HFFc6 (cell line): ENCODE results near the gene FKBP9. TPM values are rescaled to one million over a fixed set of nuclear protein-coding genes. Genes with fewer than 3 reads are reported as not detected.
A peak's percentile ranks its signal among the peaks of the same experiment; 100 is the strongest.

Experiments
- DNase-seq: peaks from one replicate; pipeline ENCODE4 v3.0.0-alpha.2; 2018
- H3K27ac Mint-ChIP-seq: 2 replicates; pipeline ENCODE4 v1.8.0; 2020; ENCODE audit warnings: mild to moderate bottlenecking, mixed read lengths
- H3K27me3 Mint-ChIP-seq: 2 replicates; pipeline ENCODE4 v1.8.0; 2021; ENCODE audit warnings: mild to moderate bottlenecking, moderate library complexity, mixed read lengths; ENCODE audit not compliant: insufficient read depth
- H3K36me3 Mint-ChIP-seq: 2 replicates; pipeline ENCODE4 v1.8.0; 2021; ENCODE audit warnings: low read depth, mixed read lengths
- H3K4me1 Mint-ChIP-seq: 2 replicates; pipeline ENCODE4 v1.8.0; 2020; ENCODE audit warnings: low read depth, mixed read lengths
- H3K4me3 Mint-ChIP-seq: 2 replicates; pipeline ENCODE4 v1.8.0; 2020; ENCODE audit warnings: mild to moderate bottlenecking, moderate library complexity, mixed read lengths
- H3K9me3 Mint-ChIP-seq: 2 replicates; pipeline ENCODE4 v1.8.0; 2020; ENCODE audit warnings: mild to moderate bottlenecking, mixed read lengths
- total RNA-seq, 6 experiments: library from RNA; stranded (reverse); fragmentation: NEBNext Ultra II Directional; extraction: Animal tissue kit (Norgen Biotek cat#: 25700); gene quantifications; 2 replicates in 1 of 6; 3 replicates in 5 of 6; pipeline ENCODE4 v1.2.3, GENCODE V29; 2021
- TF ChIP-seq, protein P1 (sequence below): fragments of 200-600 bp; sonication (generic); IDR thresholded peaks from 2 replicates; pipeline ENCODE4 v1.5.0; 2021; ENCODE audit warnings: antibody characterized with exemption, mild to moderate bottlenecking

FKBP9 gene
- total RNA-seq, 6 experiments from 2014 or later, result 196 to 241 (median 214) TPM

- no peak overlapping the region for H3K27ac Mint-ChIP-seq
- TF ChIP-seq, protein P1, sequence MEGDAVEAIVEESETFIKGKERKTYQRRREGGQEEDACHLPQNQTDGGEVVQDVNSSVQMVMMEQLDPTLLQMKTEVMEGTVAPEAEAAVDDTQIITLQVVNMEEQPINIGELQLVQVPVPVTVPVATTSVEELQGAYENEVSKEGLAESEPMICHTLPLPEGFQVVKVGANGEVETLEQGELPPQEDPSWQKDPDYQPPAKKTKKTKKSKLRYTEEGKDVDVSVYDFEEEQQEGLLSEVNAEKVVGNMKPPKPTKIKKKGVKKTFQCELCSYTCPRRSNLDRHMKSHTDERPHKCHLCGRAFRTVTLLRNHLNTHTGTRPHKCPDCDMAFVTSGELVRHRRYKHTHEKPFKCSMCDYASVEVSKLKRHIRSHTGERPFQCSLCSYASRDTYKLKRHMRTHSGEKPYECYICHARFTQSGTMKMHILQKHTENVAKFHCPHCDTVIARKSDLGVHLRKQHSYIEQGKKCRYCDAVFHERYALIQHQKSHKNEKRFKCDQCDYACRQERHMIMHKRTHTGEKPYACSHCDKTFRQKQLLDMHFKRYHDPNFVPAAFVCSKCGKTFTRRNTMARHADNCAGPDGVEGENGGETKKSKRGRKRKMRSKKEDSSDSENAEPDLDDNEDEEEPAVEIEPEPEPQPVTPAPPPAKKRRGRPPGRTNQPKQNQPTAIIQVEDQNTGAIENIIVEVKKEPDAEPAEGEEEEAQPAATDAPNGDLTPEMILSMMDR, result no peak
- H3K4me1 Mint-ChIP-seq, result peaks cover 52% of the 10 kb centered on the region
- H3K9me3 Mint-ChIP-seq, result no peaks in the 10 kb centered on the region
- no peak overlapping the region for H3K4me3 Mint-ChIP-seq
- no peaks in the 10 kb centered on the region for H3K27me3 Mint-ChIP-seq
- no peaks in the 10 kb centered on the region for H3K36me3 Mint-ChIP-seq
- DNase-seq, result no peak
These were observed 87.7 kb downstream of the FKBP9 start for GRCh38 chr7:33044986-33045385.

DNA sequence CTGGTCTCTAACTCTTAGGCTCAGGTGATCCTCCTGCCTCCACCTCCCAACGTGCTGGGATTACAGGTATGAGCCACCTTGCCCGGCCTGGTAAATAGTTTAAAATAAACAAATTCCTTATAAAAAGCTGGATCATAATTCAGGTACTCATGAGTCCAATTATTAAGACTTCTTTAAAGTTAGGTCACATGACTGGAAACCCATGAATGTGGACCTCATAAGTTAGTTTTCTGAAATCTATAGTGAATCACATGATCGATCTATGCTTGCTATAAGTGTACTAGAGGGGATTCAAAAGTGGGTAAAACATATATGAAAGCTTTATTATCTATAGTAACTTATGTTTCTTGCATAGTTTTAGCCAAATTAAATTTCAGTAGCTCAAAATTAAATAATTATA, 91.0 kb downstream of the FKBP9 start:
- Mint-ChIP-seq H3K4me3 (no peak overlapping the region), H3K9me3 (no peaks in the 10 kb centered on the region), H3K4me1 (peaks cover 50% of the 10 kb centered on the region), H3K36me3 (no peaks in the 10 kb centered on the region), H3K27ac (no peak overlapping the region), H3K27me3 (no peaks in the 10 kb centered on the region)
- DNase-seq, result no peak
- TF ChIP-seq, protein P1, result no peak

DNA sequence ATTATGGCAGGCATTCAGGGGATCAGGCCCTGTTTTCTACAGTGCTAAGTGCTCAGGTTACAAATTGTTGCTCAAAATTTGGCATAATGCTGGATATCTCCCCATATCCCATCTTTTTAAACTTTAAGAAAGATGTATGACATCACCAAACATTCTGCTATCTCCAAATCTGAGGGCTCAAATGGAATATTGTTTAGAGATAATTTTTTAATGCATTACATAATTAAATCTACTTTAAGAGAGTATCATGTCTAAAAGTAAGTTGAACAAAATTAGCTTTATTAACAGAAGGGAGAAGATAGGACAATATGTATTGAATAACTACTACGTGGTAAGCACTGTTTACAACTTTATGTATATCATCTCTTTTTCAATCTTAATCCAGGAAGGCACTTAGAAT, 91.5 kb downstream of the FKBP9 start:
- Mint-ChIP-seq H3K27ac (no peak overlapping the region), H3K36me3 (no peaks in the 10 kb centered on the region), H3K4me3 (no peak overlapping the region), H3K9me3 (no peaks in the 10 kb centered on the region), H3K27me3 (no peaks in the 10 kb centered on the region), H3K4me1 (peaks cover 47% of the 10 kb centered on the region)
- TF ChIP-seq, protein P1, result no peak
- no peak for DNase-seq

GRCh38 chr7:33050535-33051318, 93.5 kb downstream of the FKBP9 start:
- H3K9me3 Mint-ChIP-seq, result no peaks in the 10 kb centered on the region
- H3K27ac Mint-ChIP-seq, result no peak overlapping the region; the same call in 1 of the 2 replicates
- no peaks in the 10 kb centered on the region for H3K36me3 Mint-ChIP-seq
- peak overlapping the region; percentile 28; the same call in 1 of the 2 replicates for H3K4me3 Mint-ChIP-seq
- peak; percentile 44 for DNase-seq
- H3K4me1 Mint-ChIP-seq, result peaks cover 50% of the 10 kb centered on the region
- H3K27me3 Mint-ChIP-seq, result no peaks in the 10 kb centered on the region
- TF ChIP-seq, protein P1, result peak; percentile 89

GRCh38 chr7:33053721-33054120, 96.5 kb downstream of the FKBP9 start:
- TF ChIP-seq, protein P1, result no peak
- no peak for DNase-seq
- no peak overlapping the region for H3K4me3 Mint-ChIP-seq
- peaks cover 57% of the 10 kb centered on the region for H3K4me1 Mint-ChIP-seq
- 0 out of 2 replicates have a peak, but pooled peaks cover 2% of the 10 kb centered on the region for H3K36me3 Mint-ChIP-seq
- no peaks in the 10 kb centered on the region for H3K27me3 Mint-ChIP-seq
- no peaks in the 10 kb centered on the region for H3K9me3 Mint-ChIP-seq
- H3K27ac Mint-ChIP-seq, result peak overlapping the region; percentile 55
